ENCODE results near the gene NAA60. TPM values are rescaled to one million over a fixed set of nuclear protein-coding genes. Genes with fewer than 3 reads are reported as not detected.

NAA60 gene
- polyA plus RNA-seq, 1 of the 3 experiments (the other 2 are of a cell fraction) = 17.2 TPM

DNA sequence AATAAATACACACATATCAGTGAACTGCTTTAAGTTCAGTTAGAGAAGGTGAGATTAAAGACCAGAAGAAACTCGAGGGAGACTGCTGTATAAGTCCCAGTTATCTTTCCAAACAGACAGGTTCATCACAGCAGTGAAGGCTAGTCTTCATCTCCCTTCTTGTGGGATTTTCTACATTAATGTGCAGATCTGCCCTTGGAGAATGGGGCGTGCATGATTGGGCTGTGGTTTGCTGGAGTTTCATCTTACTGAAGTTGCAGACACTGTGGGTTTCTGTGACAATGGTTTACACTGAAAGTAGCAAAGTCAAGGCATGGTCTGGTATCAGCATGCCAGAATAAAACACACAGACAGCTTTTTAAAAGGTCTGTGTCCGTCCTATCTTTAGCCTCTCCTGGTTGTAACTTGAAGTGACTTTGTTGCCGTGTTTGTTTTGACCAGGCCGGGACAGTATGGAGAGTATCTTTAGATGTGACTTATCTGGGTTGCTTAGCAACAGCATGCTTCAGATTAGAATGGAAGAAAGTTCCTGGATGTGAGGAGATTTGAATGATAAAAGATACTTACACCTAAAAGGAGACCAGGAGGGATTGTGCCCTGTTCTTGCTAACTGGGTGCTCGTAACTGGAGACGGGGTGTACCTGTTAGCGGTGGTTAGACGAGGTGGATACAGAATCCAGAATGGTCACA lies 16.1 kb downstream of the NAA60 start:
- H3K9ac ChIP-seq = peak overlapping the region; percentile 90; the same call in 1 of the 2 replicates
- ChIA-PET CTCF (interaction anchor here (1.6 kb wide), 1 partner anchor 328 kb away, joined by 3 read pairs; no protein-coding TSS in a partner anchor), POLR2A (no interaction called here)
- no peaks in the 10 kb centered on the region for H3K9me3 ChIP-seq
- peaks cover 19 to 20% of the 10 kb centered on the region in 2 experiments; a peak in 3 of 4 replicates for H3K4me1 ChIP-seq (ENCODE audit: control insufficient read depth in 1 of 2, insufficient read depth in 2 of 2, low read depth in 1 of 2, low read length in 1 of 2)
- DNase-seq = no peak
- WGBS (ENCODE audit: low lambda C conversion rate) = 83% methylated on average over 9 of the region's 9 CpGs
- no peaks in the 10 kb centered on the region for H3K9me2 ChIP-seq
- no peak overlapping the region for H2AFZ ChIP-seq (ENCODE audit: low read depth)
- H3K36me3 ChIP-seq (replicated peaks in 1 of 2; ENCODE audit: control insufficient read depth in 1 of 2, insufficient read depth in 2 of 2, low read length in 1 of 2) = no peaks in the 10 kb centered on the region
- peak overlapping the region in 1 of 2 experiments; percentile 79; a peak in 1 of 4 replicates for H3K27ac ChIP-seq (ENCODE audit: low read depth in 2 of 2, low read length in 1 of 2)
- H3K4me2 ChIP-seq = peak overlapping the region; percentile 84
- H4K20me1 ChIP-seq (ENCODE audit: insufficient read depth) = peaks cover 53% of the 10 kb centered on the region
- H3K27me3 ChIP-seq (ENCODE audit: insufficient read depth) = no peaks in the 10 kb centered on the region
- H3K4me3 ChIP-seq (ENCODE audit: low read depth in 2 of 2, low read length in 1 of 2) = peak overlapping the region; percentile 69 to 81
- H3F3A ChIP-seq (replicated peaks; ENCODE audit: insufficient read depth) = no peaks in the 10 kb centered on the region
- TF ChIP-seq, protein P1, sequence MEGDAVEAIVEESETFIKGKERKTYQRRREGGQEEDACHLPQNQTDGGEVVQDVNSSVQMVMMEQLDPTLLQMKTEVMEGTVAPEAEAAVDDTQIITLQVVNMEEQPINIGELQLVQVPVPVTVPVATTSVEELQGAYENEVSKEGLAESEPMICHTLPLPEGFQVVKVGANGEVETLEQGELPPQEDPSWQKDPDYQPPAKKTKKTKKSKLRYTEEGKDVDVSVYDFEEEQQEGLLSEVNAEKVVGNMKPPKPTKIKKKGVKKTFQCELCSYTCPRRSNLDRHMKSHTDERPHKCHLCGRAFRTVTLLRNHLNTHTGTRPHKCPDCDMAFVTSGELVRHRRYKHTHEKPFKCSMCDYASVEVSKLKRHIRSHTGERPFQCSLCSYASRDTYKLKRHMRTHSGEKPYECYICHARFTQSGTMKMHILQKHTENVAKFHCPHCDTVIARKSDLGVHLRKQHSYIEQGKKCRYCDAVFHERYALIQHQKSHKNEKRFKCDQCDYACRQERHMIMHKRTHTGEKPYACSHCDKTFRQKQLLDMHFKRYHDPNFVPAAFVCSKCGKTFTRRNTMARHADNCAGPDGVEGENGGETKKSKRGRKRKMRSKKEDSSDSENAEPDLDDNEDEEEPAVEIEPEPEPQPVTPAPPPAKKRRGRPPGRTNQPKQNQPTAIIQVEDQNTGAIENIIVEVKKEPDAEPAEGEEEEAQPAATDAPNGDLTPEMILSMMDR (IDR thresholded peaks at IDR 0.05) = no peak
- TF ChIP-seq SMC3 (IDR thresholded peaks at IDR 0.05; ENCODE audit: low read depth, low read length) = no peak
- H3K79me2 ChIP-seq (ENCODE audit: insufficient read depth) = peaks cover 64% of the 10 kb centered on the region

DNA sequence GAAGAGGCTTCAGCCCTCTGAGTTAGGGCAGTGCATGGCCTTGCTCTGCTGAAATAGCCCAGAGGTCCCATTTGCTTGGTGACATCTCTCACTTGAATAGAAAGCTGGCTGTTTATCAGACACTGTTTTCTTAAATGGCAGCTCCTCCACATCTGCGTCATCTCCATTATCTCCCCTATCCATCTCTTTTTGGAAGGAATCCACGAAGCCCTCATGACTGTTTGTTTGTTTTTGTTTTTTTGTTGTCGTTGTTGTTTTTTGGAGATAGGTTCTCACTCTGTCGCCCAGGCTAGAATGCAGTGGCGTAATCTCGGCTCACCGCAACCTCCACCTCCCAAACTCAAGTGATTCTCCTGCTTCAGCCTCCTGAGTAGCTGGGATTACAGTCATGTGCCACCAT lies 16.6 kb downstream of the NAA60 start:
- Histone ChIP-seq H3K36me3 (replicated peaks in 1 of 2; ENCODE audit: control insufficient read depth in 1 of 2, insufficient read depth in 2 of 2, low read length in 1 of 2) (no peaks in the 10 kb centered on the region), H3K27me3 (ENCODE audit: insufficient read depth) (no peaks in the 10 kb centered on the region), H3K4me1 (ENCODE audit: control insufficient read depth in 1 of 2, insufficient read depth in 2 of 2, low read depth in 1 of 2, low read length in 1 of 2) (peaks cover 19 to 20% of the 10 kb centered on the region in 2 experiments; a peak in 3 of 4 replicates), H3K4me2 (peak overlapping the region; percentile 84), H3K9ac (no peak overlapping the region), H3K79me2 (ENCODE audit: insufficient read depth) (peaks cover 70% of the 10 kb centered on the region), H3K9me2 (no peaks in the 10 kb centered on the region), H4K20me1 (ENCODE audit: insufficient read depth) (peaks cover 58% of the 10 kb centered on the region), H3F3A (replicated peaks; ENCODE audit: insufficient read depth) (no peaks in the 10 kb centered on the region), H3K27ac (ENCODE audit: low read depth in 2 of 2, low read length in 1 of 2) (no peak overlapping the region), H3K9me3 (no peaks in the 10 kb centered on the region), H3K4me3 (ENCODE audit: low read depth in 2 of 2, low read length in 1 of 2) (no peak overlapping the region), H2AFZ (ENCODE audit: low read depth) (no peak overlapping the region)
- no peak for TF ChIP-seq TCF12 (IDR thresholded peaks at IDR 0.05)
- TF ChIP-seq SIN3A (IDR thresholded peaks at IDR 0.05; ENCODE audit: borderline replicate concordance, low read depth, low read length) = no peak
- TF ChIP-seq FOSL2 (IDR thresholded peaks at IDR 0.05; ENCODE audit: borderline replicate concordance, low read depth) = no peak
- TF ChIP-seq, protein P2, sequence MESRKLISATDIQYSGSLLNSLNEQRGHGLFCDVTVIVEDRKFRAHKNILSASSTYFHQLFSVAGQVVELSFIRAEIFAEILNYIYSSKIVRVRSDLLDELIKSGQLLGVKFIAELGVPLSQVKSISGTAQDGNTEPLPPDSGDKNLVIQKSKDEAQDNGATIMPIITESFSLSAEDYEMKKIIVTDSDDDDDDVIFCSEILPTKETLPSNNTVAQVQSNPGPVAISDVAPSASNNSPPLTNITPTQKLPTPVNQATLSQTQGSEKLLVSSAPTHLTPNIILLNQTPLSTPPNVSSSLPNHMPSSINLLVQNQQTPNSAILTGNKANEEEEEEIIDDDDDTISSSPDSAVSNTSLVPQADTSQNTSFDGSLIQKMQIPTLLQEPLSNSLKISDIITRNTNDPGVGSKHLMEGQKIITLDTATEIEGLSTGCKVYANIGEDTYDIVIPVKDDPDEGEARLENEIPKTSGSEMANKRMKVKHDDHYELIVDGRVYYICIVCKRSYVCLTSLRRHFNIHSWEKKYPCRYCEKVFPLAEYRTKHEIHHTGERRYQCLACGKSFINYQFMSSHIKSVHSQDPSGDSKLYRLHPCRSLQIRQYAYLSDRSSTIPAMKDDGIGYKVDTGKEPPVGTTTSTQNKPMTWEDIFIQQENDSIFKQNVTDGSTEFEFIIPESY (IDR thresholded peaks at IDR 0.05; ENCODE audit: borderline replicate concordance, low read depth) = no peak
- no peak for TF ChIP-seq YY1 (IDR thresholded peaks at IDR 0.05; ENCODE audit: low read depth)
- no peak for TF ChIP-seq GATA2 (CRISPR knock-in tag; IDR thresholded peaks at IDR 0.05)
- no peak for TF ChIP-seq JUND (IDR thresholded peaks at IDR 0.05)
- TF ChIP-seq RAD21 (IDR thresholded peaks at IDR 0.05; ENCODE audit: low read length) = no peak
- TF ChIP-seq, protein P3, sequence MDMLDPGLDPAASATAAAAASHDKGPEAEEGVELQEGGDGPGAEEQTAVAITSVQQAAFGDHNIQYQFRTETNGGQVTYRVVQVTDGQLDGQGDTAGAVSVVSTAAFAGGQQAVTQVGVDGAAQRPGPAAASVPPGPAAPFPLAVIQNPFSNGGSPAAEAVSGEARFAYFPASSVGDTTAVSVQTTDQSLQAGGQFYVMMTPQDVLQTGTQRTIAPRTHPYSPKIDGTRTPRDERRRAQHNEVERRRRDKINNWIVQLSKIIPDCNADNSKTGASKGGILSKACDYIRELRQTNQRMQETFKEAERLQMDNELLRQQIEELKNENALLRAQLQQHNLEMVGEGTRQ (IDR thresholded peaks at IDR 0.05; ENCODE audit: borderline replicate concordance, low read depth, low read length) = no peak
- no peak for TF ChIP-seq RCOR1 (IDR thresholded peaks at IDR 0.05; ENCODE audit: low read length)
- TF ChIP-seq MXI1 (IDR thresholded peaks at IDR 0.05; ENCODE audit: low read depth, low read length) = no peak
- TF ChIP-seq, protein P1 (IDR thresholded peaks at IDR 0.05) = no peak
- TF ChIP-seq, protein P4, sequence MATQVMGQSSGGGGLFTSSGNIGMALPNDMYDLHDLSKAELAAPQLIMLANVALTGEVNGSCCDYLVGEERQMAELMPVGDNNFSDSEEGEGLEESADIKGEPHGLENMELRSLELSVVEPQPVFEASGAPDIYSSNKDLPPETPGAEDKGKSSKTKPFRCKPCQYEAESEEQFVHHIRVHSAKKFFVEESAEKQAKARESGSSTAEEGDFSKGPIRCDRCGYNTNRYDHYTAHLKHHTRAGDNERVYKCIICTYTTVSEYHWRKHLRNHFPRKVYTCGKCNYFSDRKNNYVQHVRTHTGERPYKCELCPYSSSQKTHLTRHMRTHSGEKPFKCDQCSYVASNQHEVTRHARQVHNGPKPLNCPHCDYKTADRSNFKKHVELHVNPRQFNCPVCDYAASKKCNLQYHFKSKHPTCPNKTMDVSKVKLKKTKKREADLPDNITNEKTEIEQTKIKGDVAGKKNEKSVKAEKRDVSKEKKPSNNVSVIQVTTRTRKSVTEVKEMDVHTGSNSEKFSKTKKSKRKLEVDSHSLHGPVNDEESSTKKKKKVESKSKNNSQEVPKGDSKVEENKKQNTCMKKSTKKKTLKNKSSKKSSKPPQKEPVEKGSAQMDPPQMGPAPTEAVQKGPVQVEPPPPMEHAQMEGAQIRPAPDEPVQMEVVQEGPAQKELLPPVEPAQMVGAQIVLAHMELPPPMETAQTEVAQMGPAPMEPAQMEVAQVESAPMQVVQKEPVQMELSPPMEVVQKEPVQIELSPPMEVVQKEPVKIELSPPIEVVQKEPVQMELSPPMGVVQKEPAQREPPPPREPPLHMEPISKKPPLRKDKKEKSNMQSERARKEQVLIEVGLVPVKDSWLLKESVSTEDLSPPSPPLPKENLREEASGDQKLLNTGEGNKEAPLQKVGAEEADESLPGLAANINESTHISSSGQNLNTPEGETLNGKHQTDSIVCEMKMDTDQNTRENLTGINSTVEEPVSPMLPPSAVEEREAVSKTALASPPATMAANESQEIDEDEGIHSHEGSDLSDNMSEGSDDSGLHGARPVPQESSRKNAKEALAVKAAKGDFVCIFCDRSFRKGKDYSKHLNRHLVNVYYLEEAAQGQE (IDR thresholded peaks at IDR 0.05; ENCODE audit: low read depth, low read length) = no peak
- POLR2A ChIA-PET = no interaction called here
- no peak for DNase-seq
- CTCF ChIA-PET = interaction anchor here (1.6 kb wide), 1 partner anchor 328 kb away, joined by 3 read pairs; no protein-coding TSS in a partner anchor
- 87% methylated on average over 7 of the region's 7 CpGs for WGBS (ENCODE audit: low lambda C conversion rate)
